Measurements from ENCODE around the gene CNIH1. TPM values are rescaled to one million over a fixed set of nuclear protein-coding genes. Genes with fewer than 3 reads are reported as not detected.
"Not testable (repeated sequence)": the region's sequence is repeated elsewhere in the genome, so short reads cannot be mapped to it uniquely, and the experiment has no call there.

The CNIH1 gene
- polyA plus RNA-seq, 1 of the 3 experiments (the other 2 are of a cell fraction): 145 TPM

- no peaks in the 10 kb centered on the region; a peak in 1 of 4 replicates for H3K4me1 ChIP-seq (ENCODE audit: control insufficient read depth in 1 of 2, insufficient read depth in 2 of 2, low read depth in 1 of 2, low read length in 1 of 2)
- POLR2A ChIA-PET: interaction anchor here (0.7 kb wide), 1 partner anchor 11 kb away, joined by 5 read pairs; no protein-coding TSS in a partner anchor
- WGBS (ENCODE audit: low lambda C conversion rate): 91% methylated on average over 1 of the region's 1 CpG
- no peaks in the 10 kb centered on the region for H3K27me3 ChIP-seq (ENCODE audit: insufficient read depth)
- H3K4me3 ChIP-seq (ENCODE audit: low read depth in 2 of 2, low read length in 1 of 2): no peak overlapping the region
- H2AFZ ChIP-seq (ENCODE audit: low read depth): no peak overlapping the region
- CTCF ChIA-PET: no interaction called here
- no peak overlapping the region for H3K9ac ChIP-seq
- no peaks in the 10 kb centered on the region for H3K9me2 ChIP-seq
- H3K79me2 ChIP-seq (ENCODE audit: insufficient read depth): no peaks in the 10 kb centered on the region
- no peaks in the 10 kb centered on the region for H3K36me3 ChIP-seq (replicated peaks in 1 of 2; ENCODE audit: control insufficient read depth in 1 of 2, insufficient read depth in 2 of 2, low read length in 1 of 2)
- TF ChIP-seq YY1 (IDR thresholded peaks at IDR 0.05; ENCODE audit: low read depth) (no peak), EZH2phosphoT487 (IDR thresholded peaks at IDR 0.05; ENCODE audit: borderline replicate concordance, low read depth) (no peak), NRF1 (IDR thresholded peaks at IDR 0.05; ENCODE audit: low read depth, low read length) (no peak), TEAD4 (IDR thresholded peaks at IDR 0.05; ENCODE audit: borderline replicate concordance, insufficient read depth) (no peak)
- H3K4me2 ChIP-seq: no peak overlapping the region
- no peak for DNase-seq
- H3F3A ChIP-seq (replicated peaks; ENCODE audit: insufficient read depth): no peaks in the 10 kb centered on the region
- H3K27ac ChIP-seq (ENCODE audit: low read depth in 2 of 2, low read length in 1 of 2): no peak overlapping the region
- no peaks in the 10 kb centered on the region for H4K20me1 ChIP-seq (ENCODE audit: insufficient read depth)
- no peaks in the 10 kb centered on the region for H3K9me3 ChIP-seq
Observed at GRCh38 chr14:54455363-54455762, 14.2 kb upstream of the CNIH1 start.

- DNase-seq; H3K9ac ChIP-seq; H2AFZ ChIP-seq (ENCODE audit: low read depth); H3K79me2 ChIP-seq (ENCODE audit: insufficient read depth); H3K4me3 ChIP-seq (ENCODE audit: low read depth in 2 of 2, low read length in 1 of 2); H3K4me2 ChIP-seq; H3K9me2 ChIP-seq; H3K9me3 ChIP-seq; POLR2A ChIA-PET; H3K36me3 ChIP-seq (replicated peaks in 1 of 2; ENCODE audit: control insufficient read depth in 1 of 2, insufficient read depth in 2 of 2, low read length in 1 of 2); H3K27ac ChIP-seq (ENCODE audit: low read depth in 2 of 2, low read length in 1 of 2); CTCF ChIA-PET; H3K4me1 ChIP-seq (ENCODE audit: control insufficient read depth in 1 of 2, insufficient read depth in 2 of 2, low read depth in 1 of 2, low read length in 1 of 2); H3F3A ChIP-seq (replicated peaks; ENCODE audit: insufficient read depth); H3K27me3 ChIP-seq (ENCODE audit: insufficient read depth); H4K20me1 ChIP-seq (ENCODE audit: insufficient read depth): not testable (repeated sequence)
- 84% methylated on average over 5 of the region's 5 CpGs for WGBS (ENCODE audit: low lambda C conversion rate)
Observed at GRCh38 chr14:54453990-54454389, 12.8 kb upstream of the CNIH1 start.

- POLR2A ChIA-PET: no interaction called here
Observed at GRCh38 chr14:54453252-54453651, 12.1 kb upstream of the CNIH1 start.

GRCh38 chr14:54451961-54452360 lies 10.8 kb upstream of the CNIH1 start:
- ChIA-PET CTCF (interaction anchor here (0.7 to 2.8 kb wide), 2 partner anchors 10 to 102 kb away, joined by 4 to 13 read pairs; no protein-coding TSS in a partner anchor), POLR2A (no interaction called here)
- no peaks in the 10 kb centered on the region for H3K36me3 ChIP-seq (replicated peaks in 1 of 2; ENCODE audit: control insufficient read depth in 1 of 2, insufficient read depth in 2 of 2, low read length in 1 of 2)
- no peak overlapping the region for H2AFZ ChIP-seq (ENCODE audit: low read depth)
- H3F3A ChIP-seq (replicated peaks; ENCODE audit: insufficient read depth): no peaks in the 10 kb centered on the region
- no peaks in the 10 kb centered on the region for H3K9me2 ChIP-seq
- no peak for DNase-seq
- peaks cover 0 to 2% of the 10 kb centered on the region in 2 experiments; a peak in 1 of 4 replicates for H3K4me1 ChIP-seq (ENCODE audit: control insufficient read depth in 1 of 2, insufficient read depth in 2 of 2, low read depth in 1 of 2, low read length in 1 of 2)
- no peaks in the 10 kb centered on the region for H3K27me3 ChIP-seq (ENCODE audit: insufficient read depth)
- no peak overlapping the region for H3K27ac ChIP-seq (ENCODE audit: low read depth in 2 of 2, low read length in 1 of 2)
- 91% methylated on average over 3 of the region's 3 CpGs for WGBS (ENCODE audit: low lambda C conversion rate)
- H3K4me3 ChIP-seq (ENCODE audit: low read depth in 2 of 2, low read length in 1 of 2): no peak overlapping the region
- no peaks in the 10 kb centered on the region for H3K9me3 ChIP-seq
- H3K9ac ChIP-seq: no peak overlapping the region
- H3K79me2 ChIP-seq (ENCODE audit: insufficient read depth): no peaks in the 10 kb centered on the region
- H4K20me1 ChIP-seq (ENCODE audit: insufficient read depth): no peaks in the 10 kb centered on the region
- H3K4me2 ChIP-seq: no peak overlapping the region
- TF ChIP-seq, protein P1, sequence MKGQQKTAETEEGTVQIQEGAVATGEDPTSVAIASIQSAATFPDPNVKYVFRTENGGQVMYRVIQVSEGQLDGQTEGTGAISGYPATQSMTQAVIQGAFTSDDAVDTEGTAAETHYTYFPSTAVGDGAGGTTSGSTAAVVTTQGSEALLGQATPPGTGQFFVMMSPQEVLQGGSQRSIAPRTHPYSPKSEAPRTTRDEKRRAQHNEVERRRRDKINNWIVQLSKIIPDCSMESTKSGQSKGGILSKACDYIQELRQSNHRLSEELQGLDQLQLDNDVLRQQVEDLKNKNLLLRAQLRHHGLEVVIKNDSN (IDR thresholded peaks at IDR 0.05; ENCODE audit: borderline replicate concordance, low read depth): no peak
- no peak for TF ChIP-seq POLR2AphosphoS5 (IDR thresholded peaks at IDR 0.05; ENCODE audit: low read depth, low read length)
- TF ChIP-seq SIN3A (IDR thresholded peaks at IDR 0.05; ENCODE audit: borderline replicate concordance, low read depth, low read length): no peak
- TF ChIP-seq, protein P2, sequence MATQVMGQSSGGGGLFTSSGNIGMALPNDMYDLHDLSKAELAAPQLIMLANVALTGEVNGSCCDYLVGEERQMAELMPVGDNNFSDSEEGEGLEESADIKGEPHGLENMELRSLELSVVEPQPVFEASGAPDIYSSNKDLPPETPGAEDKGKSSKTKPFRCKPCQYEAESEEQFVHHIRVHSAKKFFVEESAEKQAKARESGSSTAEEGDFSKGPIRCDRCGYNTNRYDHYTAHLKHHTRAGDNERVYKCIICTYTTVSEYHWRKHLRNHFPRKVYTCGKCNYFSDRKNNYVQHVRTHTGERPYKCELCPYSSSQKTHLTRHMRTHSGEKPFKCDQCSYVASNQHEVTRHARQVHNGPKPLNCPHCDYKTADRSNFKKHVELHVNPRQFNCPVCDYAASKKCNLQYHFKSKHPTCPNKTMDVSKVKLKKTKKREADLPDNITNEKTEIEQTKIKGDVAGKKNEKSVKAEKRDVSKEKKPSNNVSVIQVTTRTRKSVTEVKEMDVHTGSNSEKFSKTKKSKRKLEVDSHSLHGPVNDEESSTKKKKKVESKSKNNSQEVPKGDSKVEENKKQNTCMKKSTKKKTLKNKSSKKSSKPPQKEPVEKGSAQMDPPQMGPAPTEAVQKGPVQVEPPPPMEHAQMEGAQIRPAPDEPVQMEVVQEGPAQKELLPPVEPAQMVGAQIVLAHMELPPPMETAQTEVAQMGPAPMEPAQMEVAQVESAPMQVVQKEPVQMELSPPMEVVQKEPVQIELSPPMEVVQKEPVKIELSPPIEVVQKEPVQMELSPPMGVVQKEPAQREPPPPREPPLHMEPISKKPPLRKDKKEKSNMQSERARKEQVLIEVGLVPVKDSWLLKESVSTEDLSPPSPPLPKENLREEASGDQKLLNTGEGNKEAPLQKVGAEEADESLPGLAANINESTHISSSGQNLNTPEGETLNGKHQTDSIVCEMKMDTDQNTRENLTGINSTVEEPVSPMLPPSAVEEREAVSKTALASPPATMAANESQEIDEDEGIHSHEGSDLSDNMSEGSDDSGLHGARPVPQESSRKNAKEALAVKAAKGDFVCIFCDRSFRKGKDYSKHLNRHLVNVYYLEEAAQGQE (IDR thresholded peaks at IDR 0.05; ENCODE audit: low read depth, low read length): no peak
- no peak for TF ChIP-seq RCOR1 (IDR thresholded peaks at IDR 0.05; ENCODE audit: low read length)
- TF ChIP-seq, protein P3, sequence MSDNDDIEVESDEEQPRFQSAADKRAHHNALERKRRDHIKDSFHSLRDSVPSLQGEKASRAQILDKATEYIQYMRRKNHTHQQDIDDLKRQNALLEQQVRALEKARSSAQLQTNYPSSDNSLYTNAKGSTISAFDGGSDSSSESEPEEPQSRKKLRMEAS (IDR thresholded peaks at IDR 0.05; ENCODE audit: low read depth): no peak
- TF ChIP-seq RAD21 (IDR thresholded peaks at IDR 0.05; ENCODE audit: low read length): no peak

More at GRCh38 chr14:54453252-54453651, 12.1 kb upstream of the CNIH1 start:
- CTCF ChIA-PET: no interaction called here
- Histone ChIP-seq H3K36me3 (replicated peaks in 1 of 2; ENCODE audit: control insufficient read depth in 1 of 2, insufficient read depth in 2 of 2, low read length in 1 of 2) (no peaks in the 10 kb centered on the region), H3K79me2 (ENCODE audit: insufficient read depth) (no peaks in the 10 kb centered on the region), H3K27me3 (ENCODE audit: insufficient read depth) (no peaks in the 10 kb centered on the region), H3K9me3 (no peaks in the 10 kb centered on the region), H4K20me1 (ENCODE audit: insufficient read depth) (no peaks in the 10 kb centered on the region), H3K9me2 (no peaks in the 10 kb centered on the region), H3F3A (replicated peaks; ENCODE audit: insufficient read depth) (no peaks in the 10 kb centered on the region), H3K9ac (no peak overlapping the region), H2AFZ (ENCODE audit: low read depth) (no peak overlapping the region), H3K4me2 (no peak overlapping the region), H3K4me1 (ENCODE audit: control insufficient read depth in 1 of 2, insufficient read depth in 2 of 2, low read depth in 1 of 2, low read length in 1 of 2) (peaks cover 0 to 2% of the 10 kb centered on the region in 2 experiments; a peak in 1 of 4 replicates), H3K4me3 (ENCODE audit: low read depth in 2 of 2, low read length in 1 of 2) (no peak overlapping the region), H3K27ac (ENCODE audit: low read depth in 2 of 2, low read length in 1 of 2) (no peak overlapping the region)
- TF ChIP-seq RAD21 (IDR thresholded peaks at IDR 0.05; ENCODE audit: low read length): no peak
- no peak for TF ChIP-seq YY1 (IDR thresholded peaks at IDR 0.05; ENCODE audit: low read depth)
- no peak for TF ChIP-seq RFX5 (IDR thresholded peaks at IDR 0.05; ENCODE audit: low read length)
- no peak for TF ChIP-seq CHD2 (IDR thresholded peaks at IDR 0.05; ENCODE audit: low read length, partially characterized antibody)
- no peak for DNase-seq
- 98% methylated on average over 3 of the region's 3 CpGs for WGBS (ENCODE audit: low lambda C conversion rate)
